Neural crest cell (in vitro differentiated cells): ENCODE data around the gene FBXW7. TPM values are rescaled to one million over a fixed set of nuclear protein-coding genes. Genes with fewer than 3 reads are reported as not detected.

ENCODE experiments used
- DNase-seq: peaks from one replicate; pipeline ENCODE4 v3.0.0; 2021; ENCODE audit warnings: low read depth, mixed read lengths, low spot score
- H3K27ac Mint-ChIP-seq: one replicate; pipeline ENCODE4 v1.8.0; 2021; ENCODE audit warnings: mild to moderate bottlenecking, mixed read lengths; ENCODE audit not compliant: unreplicated experiment
- H3K27me3 Mint-ChIP-seq: 2 replicates; pipeline ENCODE4 v1.8.0; 2021; ENCODE audit warnings: low read depth, mild to moderate bottlenecking, mixed read lengths
- H3K36me3 Mint-ChIP-seq: 2 replicates; pipeline ENCODE4 v1.8.0; 2021; ENCODE audit warnings: low read depth, mild to moderate bottlenecking, mixed read lengths
- H3K4me1 Mint-ChIP-seq: 2 replicates; pipeline ENCODE4 v1.8.0; 2021; ENCODE audit warnings: mixed read lengths
- H3K4me3 Mint-ChIP-seq: one replicate; pipeline ENCODE4 v1.8.0; 2021; ENCODE audit warnings: mild to moderate bottlenecking, mixed read lengths
- H3K9me3 Mint-ChIP-seq: 2 replicates; pipeline ENCODE4 v1.8.0; 2021; ENCODE audit warnings: mixed read lengths
- CTCF ChIP-seq: fragments of 200-600 bp; sonication (generic); conservative IDR thresholded peaks from 2 replicates; pipeline ENCODE4 v1.5.0; 2021; ENCODE audit warnings: antibody characterized with exemption, mild to moderate bottlenecking
- total RNA-seq: library from RNA; stranded (reverse); gene quantifications from 2 replicates; pipeline ENCODE4 v1.2.1, GENCODE V29; 2021

The FBXW7 gene
- total RNA-seq, 1 donor from 2014 or later, result 33.4 TPM

DNA sequence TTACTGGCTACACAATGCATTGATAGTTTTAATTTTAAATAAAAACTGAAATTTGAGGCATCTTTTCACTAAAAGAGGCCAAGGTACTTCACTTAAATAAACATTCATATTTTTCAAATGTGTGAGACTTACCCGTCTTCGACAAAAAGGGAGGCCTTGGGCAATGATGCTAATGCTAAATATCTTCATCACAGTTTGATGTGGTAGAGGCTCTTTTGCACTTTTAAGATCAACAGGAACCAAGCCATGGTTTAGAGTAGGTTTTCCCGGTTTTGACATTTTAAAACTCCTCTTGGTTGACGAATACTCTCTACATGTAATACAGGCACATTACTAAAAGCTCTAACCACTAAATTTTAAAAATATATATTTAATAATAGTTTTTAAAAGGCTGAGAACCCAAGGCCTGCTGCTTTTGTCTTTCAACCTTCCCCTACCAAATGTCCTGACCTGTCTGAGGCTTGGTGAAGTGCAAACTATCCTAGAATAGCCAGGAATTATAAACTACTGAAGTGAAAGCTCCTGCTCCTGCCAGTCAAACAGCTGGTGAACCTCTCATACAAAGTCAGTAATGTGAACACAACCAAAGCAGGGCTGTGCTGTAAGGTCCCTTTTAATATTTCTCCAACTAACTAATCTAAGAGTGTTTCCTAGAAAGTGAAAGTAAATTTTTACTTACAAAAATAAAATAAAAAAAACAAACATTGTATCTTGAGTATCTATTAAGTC is 153.7 kb downstream of the FBXW7 start:
- Mint-ChIP-seq H3K4me3 (no peak overlapping the region), H3K4me1 (no peaks in the 10 kb centered on the region), H3K27ac (no peak overlapping the region), H3K27me3 (no peaks in the 10 kb centered on the region), H3K36me3 (no peaks in the 10 kb centered on the region), H3K9me3 (no peaks in the 10 kb centered on the region)
- no peak for TF ChIP-seq CTCF
- no peak for DNase-seq

DNA sequence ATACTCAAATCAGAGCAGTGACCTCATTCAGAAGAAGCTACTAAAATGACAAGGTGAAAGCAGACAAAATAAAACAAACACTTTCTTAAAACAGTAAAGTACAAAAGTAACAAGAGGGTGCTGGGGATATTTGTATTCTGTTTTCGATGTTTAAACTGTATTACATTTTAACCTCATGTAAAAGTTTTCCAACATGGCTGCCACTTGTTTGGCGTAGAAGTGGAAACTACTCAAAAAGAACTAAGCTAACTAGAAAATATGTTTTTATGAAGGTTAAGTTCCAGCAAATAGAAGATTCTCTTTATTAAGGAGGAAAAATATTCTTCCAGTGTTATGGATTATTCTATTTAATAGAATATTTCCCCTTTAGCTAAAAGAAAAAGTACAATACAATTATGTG is 155.0 kb downstream of the FBXW7 start:
- H3K27ac Mint-ChIP-seq, result no peak overlapping the region
- TF ChIP-seq CTCF, result no peak

GRCh38 chr4:152380185-152380584 is 155.7 kb downstream of the FBXW7 start:
- Mint-ChIP-seq H3K4me3 (no peak overlapping the region), H3K27ac (no peak overlapping the region), H3K36me3 (no peaks in the 10 kb centered on the region), H3K27me3 (no peaks in the 10 kb centered on the region), H3K9me3 (no peaks in the 10 kb centered on the region), H3K4me1 (no peaks in the 10 kb centered on the region)
- no peak for DNase-seq
- TF ChIP-seq CTCF, result no peak

More for the DNA sequence above, 155.0 kb downstream of the FBXW7 start:
- H3K36me3 Mint-ChIP-seq, result no peaks in the 10 kb centered on the region
- H3K4me3 Mint-ChIP-seq, result no peak overlapping the region
- H3K27me3 Mint-ChIP-seq, result no peaks in the 10 kb centered on the region
- H3K4me1 Mint-ChIP-seq, result no peaks in the 10 kb centered on the region
- H3K9me3 Mint-ChIP-seq, result no peaks in the 10 kb centered on the region
- no peak for DNase-seq

- Mint-ChIP-seq H3K4me1 (no peaks in the 10 kb centered on the region), H3K9me3 (no peaks in the 10 kb centered on the region), H3K4me3 (no peak overlapping the region), H3K27ac (no peak overlapping the region), H3K36me3 (no peaks in the 10 kb centered on the region), H3K27me3 (no peaks in the 10 kb centered on the region)
- DNase-seq, result no peak
- TF ChIP-seq CTCF, result no peak
These were observed 161.1 kb downstream of the FBXW7 start for GRCh38 chr4:152374606-152375285.

GRCh38 chr4:152374153-152374552 is 161.7 kb downstream of the FBXW7 start:
- Mint-ChIP-seq H3K27me3 (no peaks in the 10 kb centered on the region), H3K36me3 (no peaks in the 10 kb centered on the region), H3K4me3 (no peak overlapping the region), H3K4me1 (no peaks in the 10 kb centered on the region), H3K27ac (no peak overlapping the region), H3K9me3 (no peaks in the 10 kb centered on the region)
- no peak for TF ChIP-seq CTCF
- no peak for DNase-seq
